H1 (cell line): Measurements from ENCODE around the gene CADM1. TPM values are rescaled to one million over a fixed set of nuclear protein-coding genes. Genes with fewer than 3 reads are reported as not detected.

Source experiments
- CEBPB ChIP-seq: IDR thresholded peaks from 2 replicates; pipeline ENCODE4 v1.6.1; 2012; ENCODE audit warnings: low read depth, low read length
- SIN3A ChIP-seq, 2 experiments: IDR thresholded peaks in 1 of 2; conservative IDR thresholded peaks in 1 of 2; 2 replicates each; pipeline ENCODE4 v1.6.1; 2011 to 2012; ENCODE audit warnings: low read length in 2 of 2, improper control_type of control experiment in 1 of 2, low read depth in 1 of 2, mild to moderate bottlenecking in 1 of 2
- polyA plus RNA-seq, 7 experiments: library from polyadenylated mRNA; depleted of rRNA in 3 of 7; stranded (reverse) in 5 of 7; unstranded in 2 of 7; fragments of >200 nt in 5 of 7; fragments of 200-250 nt in 2 of 7; gene quantifications; 1 replicate in 5 of 7; 2 replicates in 1 of 7; 4 replicates in 1 of 7; pipeline versions ENCODE4 v1.2.1 to v1.2.3, GENCODE V29; 2011 to 2013; ENCODE audit warnings: missing spikeins in 2 of 7, mixed read lengths in 2 of 7
- total RNA-seq: library from RNA; stranded (reverse); fragmentation: NEBNext Ultra II Directional; extraction: Animal tissue kit (Norgen Biotek cat#: 25700); gene quantifications from 2 replicates; pipeline ENCODE4 v1.2.1, GENCODE V29; 2021
- TF ChIP-seq, protein P1 (sequence below): fragments of 300-600 bp; sonication (generic); IDR thresholded peaks from 2 replicates; pipeline ENCODE4 v1.7.1; 2012; ENCODE audit warnings: low read length, moderate library complexity, mild to moderate bottlenecking, inconsistent platforms; ENCODE audit not compliant: insufficient replicate concordance

CADM1 gene
- total and polyA plus RNA-seq, 2 of the 8 experiments (the other 6 are each of a cell fraction or from before 2014, with no cell fraction given): 8.3 to 25.3 TPM

DNA sequence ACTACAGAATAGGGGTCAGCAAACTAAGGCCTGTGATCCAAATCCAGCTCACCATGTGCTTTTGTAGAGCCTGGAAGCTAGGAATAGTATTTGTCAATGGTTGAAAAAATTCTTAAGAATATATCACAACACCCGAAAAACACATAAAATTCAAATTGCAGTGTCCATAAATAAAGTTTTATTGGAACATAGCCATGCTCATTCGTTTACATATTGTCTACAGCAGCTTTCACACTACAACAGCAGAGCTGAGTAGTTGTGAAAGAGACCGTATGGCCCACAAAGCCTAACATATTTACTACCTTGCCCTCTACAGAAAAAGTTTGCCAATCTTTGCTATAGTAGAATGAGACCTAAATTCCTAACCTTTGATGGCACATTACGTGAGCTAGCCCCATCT lies 125.7 kb downstream of the CADM1 start (continued):
- TF ChIP-seq CEBPB (no peak), SIN3A (conservative IDR thresholded peaks at IDR 0.05 in 1 of 2, IDR thresholded peaks at IDR 0.05 in 1 of 2; ENCODE audit: low read depth in 1 of 2, low read length in 2 of 2) (no peak)
- TF ChIP-seq, protein P1, sequence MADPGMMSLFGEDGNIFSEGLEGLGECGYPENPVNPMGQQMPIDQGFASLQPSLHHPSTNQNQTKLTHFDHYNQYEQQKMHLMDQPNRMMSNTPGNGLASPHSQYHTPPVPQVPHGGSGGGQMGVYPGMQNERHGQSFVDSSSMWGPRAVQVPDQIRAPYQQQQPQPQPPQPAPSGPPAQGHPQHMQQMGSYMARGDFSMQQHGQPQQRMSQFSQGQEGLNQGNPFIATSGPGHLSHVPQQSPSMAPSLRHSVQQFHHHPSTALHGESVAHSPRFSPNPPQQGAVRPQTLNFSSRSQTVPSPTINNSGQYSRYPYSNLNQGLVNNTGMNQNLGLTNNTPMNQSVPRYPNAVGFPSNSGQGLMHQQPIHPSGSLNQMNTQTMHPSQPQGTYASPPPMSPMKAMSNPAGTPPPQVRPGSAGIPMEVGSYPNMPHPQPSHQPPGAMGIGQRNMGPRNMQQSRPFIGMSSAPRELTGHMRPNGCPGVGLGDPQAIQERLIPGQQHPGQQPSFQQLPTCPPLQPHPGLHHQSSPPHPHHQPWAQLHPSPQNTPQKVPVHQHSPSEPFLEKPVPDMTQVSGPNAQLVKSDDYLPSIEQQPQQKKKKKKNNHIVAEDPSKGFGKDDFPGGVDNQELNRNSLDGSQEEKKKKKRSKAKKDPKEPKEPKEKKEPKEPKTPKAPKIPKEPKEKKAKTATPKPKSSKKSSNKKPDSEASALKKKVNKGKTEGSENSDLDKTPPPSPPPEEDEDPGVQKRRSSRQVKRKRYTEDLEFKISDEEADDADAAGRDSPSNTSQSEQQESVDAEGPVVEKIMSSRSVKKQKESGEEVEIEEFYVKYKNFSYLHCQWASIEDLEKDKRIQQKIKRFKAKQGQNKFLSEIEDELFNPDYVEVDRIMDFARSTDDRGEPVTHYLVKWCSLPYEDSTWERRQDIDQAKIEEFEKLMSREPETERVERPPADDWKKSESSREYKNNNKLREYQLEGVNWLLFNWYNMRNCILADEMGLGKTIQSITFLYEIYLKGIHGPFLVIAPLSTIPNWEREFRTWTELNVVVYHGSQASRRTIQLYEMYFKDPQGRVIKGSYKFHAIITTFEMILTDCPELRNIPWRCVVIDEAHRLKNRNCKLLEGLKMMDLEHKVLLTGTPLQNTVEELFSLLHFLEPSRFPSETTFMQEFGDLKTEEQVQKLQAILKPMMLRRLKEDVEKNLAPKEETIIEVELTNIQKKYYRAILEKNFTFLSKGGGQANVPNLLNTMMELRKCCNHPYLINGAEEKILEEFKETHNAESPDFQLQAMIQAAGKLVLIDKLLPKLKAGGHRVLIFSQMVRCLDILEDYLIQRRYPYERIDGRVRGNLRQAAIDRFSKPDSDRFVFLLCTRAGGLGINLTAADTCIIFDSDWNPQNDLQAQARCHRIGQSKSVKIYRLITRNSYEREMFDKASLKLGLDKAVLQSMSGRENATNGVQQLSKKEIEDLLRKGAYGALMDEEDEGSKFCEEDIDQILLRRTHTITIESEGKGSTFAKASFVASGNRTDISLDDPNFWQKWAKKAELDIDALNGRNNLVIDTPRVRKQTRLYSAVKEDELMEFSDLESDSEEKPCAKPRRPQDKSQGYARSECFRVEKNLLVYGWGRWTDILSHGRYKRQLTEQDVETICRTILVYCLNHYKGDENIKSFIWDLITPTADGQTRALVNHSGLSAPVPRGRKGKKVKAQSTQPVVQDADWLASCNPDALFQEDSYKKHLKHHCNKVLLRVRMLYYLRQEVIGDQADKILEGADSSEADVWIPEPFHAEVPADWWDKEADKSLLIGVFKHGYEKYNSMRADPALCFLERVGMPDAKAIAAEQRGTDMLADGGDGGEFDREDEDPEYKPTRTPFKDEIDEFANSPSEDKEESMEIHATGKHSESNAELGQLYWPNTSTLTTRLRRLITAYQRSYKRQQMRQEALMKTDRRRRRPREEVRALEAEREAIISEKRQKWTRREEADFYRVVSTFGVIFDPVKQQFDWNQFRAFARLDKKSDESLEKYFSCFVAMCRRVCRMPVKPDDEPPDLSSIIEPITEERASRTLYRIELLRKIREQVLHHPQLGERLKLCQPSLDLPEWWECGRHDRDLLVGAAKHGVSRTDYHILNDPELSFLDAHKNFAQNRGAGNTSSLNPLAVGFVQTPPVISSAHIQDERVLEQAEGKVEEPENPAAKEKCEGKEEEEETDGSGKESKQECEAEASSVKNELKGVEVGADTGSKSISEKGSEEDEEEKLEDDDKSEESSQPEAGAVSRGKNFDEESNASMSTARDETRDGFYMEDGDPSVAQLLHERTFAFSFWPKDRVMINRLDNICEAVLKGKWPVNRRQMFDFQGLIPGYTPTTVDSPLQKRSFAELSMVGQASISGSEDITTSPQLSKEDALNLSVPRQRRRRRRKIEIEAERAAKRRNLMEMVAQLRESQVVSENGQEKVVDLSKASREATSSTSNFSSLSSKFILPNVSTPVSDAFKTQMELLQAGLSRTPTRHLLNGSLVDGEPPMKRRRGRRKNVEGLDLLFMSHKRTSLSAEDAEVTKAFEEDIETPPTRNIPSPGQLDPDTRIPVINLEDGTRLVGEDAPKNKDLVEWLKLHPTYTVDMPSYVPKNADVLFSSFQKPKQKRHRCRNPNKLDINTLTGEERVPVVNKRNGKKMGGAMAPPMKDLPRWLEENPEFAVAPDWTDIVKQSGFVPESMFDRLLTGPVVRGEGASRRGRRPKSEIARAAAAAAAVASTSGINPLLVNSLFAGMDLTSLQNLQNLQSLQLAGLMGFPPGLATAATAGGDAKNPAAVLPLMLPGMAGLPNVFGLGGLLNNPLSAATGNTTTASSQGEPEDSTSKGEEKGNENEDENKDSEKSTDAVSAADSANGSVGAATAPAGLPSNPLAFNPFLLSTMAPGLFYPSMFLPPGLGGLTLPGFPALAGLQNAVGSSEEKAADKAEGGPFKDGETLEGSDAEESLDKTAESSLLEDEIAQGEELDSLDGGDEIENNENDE: no peak
